LNCAP (cell line): Measurements from ENCODE around the gene WDR27.

ENCODE experiments used
- TF ChIP-seq, protein P1 (sequence below): fragments of 450-650 bp; IDR thresholded peaks from 2 replicates; pipeline ENCODE4 v1.5.1; 2017; ENCODE audit warnings: mild to moderate bottlenecking

Gene WDR27

DNA sequence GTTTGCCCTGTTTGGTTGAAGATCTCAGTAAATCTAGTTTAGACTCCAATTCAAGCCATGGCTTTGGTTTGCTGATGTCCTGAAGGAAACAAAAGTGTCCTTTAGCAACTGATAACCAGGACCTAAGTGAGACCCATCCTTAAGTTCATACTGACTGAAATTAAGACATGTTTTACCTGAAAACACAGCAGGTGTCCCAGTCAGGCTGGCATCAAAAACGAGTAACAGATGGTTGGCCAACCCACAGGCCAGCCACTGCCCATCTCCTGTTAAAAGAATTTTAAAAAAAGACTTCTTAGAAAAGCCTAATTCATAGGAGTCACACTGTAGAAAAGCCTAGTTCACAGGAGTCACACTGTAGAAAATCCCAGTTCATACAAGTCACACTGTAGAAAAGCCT lies 58.3 kb downstream of the WDR27 start:
- TF ChIP-seq, protein P1, sequence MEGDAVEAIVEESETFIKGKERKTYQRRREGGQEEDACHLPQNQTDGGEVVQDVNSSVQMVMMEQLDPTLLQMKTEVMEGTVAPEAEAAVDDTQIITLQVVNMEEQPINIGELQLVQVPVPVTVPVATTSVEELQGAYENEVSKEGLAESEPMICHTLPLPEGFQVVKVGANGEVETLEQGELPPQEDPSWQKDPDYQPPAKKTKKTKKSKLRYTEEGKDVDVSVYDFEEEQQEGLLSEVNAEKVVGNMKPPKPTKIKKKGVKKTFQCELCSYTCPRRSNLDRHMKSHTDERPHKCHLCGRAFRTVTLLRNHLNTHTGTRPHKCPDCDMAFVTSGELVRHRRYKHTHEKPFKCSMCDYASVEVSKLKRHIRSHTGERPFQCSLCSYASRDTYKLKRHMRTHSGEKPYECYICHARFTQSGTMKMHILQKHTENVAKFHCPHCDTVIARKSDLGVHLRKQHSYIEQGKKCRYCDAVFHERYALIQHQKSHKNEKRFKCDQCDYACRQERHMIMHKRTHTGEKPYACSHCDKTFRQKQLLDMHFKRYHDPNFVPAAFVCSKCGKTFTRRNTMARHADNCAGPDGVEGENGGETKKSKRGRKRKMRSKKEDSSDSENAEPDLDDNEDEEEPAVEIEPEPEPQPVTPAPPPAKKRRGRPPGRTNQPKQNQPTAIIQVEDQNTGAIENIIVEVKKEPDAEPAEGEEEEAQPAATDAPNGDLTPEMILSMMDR = no peak

DNA sequence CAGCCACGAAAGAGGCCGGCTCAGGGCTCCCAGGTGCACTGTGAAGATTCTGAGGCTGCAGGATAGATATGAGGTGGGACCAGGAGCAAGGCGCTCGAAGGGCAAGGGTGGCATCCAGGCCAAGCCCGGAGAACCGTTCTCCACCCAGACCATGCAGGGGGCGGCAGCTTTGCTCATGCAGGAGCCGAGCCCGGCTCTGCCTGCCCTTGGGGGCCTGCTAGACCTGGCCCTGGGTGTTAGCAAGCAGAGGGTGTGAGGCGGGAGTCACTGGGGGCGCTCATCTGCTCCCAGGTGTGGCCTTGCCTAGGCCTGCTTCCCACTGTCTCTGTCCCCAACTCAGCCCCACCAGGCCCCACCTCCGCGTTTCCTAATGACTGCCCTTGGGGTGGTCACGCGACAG lies 59.4 kb downstream of the WDR27 start:
- TF ChIP-seq, protein P1 = no peak

DNA sequence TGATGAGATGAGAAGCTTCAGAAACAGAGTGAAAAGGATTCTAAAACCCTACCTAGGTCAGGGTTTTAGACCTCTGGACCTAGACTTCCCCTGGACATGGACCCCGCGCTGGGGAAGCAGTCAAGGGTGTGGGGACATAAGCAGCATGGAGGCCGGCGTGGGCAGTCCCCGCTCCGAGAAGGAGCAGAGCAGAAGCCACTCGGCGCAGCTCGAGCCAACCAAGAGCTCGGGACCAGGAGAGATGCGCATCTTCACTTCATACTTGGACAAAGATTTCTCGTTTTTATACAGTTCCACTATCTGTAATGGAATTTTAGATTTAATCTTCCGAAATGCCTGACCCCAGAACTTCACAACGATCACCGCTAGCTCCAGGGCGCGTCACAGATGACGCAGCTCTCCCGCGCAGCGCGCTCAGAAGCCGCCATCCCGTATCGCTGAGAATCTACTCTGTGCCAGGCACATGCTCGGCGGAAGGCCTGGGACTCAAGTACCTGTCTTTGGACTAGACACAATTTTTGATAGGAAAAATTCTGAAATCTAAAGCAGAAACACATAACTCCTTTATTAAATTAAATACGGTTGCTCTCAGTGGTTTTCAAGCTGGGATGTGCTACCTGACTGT lies 60.3 kb downstream of the WDR27 start:
- TF ChIP-seq, protein P1 = no peak

DNA sequence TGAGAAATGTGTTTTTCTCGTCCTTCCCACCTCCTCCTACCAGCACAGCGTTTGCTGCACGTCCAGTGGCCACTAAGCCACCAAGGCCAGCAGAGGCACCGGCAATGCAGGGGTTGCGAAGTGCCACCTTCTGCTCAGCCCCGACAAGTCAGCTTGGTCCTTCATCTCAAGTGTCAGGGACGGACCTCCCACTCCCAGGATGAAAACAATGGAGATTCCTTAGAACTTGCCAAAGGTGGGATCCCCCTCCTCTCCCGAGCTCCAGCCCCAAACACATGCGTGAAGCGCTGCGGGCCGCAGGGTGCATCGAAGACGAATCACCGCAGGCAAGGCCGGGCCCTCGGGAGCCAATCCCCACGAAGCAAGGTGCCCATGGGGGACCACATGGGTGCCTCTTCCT lies 60.8 kb downstream of the WDR27 start:
- TF ChIP-seq, protein P1 = no peak

DNA sequence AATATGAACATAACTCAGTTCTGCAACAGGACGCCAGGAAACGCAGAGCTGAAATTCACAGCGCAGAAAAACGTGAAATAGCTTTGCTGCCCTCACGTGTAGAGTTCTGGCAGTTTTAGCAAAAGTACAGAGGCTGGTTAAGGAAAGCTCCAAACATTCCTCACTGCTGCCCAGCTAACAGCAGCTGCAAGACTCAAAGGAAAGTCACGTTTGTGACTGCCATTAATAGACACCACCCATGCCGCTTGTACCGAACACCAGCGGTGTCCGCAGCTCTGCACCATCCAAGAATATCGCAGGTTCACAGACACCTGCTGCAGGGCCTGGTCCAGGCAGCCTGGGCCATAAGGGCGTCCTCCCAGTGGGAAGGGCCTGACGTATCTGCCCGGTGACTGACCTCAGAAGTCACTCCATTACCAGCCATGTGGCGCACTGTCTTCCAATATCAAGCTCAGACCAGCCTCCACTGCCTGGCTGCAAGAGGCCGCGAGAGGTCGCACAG lies 61.4 kb downstream of the WDR27 start:
- TF ChIP-seq, protein P1 = no peak

DNA sequence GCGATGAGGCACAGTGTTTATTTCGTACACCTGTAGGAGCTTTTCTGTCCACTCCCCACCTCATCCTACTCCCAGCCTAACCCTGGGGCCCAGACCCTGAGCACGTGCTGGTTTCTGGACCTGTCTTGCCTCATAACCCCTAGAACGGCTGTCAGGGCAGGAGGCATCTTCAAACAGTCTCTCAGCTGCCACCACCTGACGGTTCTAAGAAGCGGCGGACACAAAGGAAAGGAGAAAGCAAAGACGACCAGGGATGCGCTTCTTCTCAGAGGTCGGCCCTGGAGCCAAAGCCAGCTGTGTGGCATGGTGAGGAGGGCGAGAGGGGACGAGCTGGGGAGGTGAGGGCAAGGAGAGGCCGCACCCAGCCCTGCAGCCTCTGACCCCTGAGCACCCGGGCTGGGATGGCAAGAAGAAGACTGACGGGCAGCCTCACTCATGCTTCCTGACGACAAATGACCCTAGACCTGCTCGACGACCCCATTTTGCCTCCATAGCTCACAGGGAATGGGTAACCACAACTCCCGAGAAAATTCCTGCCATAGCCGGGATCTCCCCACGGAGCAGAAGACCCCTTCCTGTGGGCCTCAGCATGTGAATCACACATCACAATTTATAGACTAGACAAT lies 62.1 kb downstream of the WDR27 start:
- TF ChIP-seq, protein P1 = no peak

DNA sequence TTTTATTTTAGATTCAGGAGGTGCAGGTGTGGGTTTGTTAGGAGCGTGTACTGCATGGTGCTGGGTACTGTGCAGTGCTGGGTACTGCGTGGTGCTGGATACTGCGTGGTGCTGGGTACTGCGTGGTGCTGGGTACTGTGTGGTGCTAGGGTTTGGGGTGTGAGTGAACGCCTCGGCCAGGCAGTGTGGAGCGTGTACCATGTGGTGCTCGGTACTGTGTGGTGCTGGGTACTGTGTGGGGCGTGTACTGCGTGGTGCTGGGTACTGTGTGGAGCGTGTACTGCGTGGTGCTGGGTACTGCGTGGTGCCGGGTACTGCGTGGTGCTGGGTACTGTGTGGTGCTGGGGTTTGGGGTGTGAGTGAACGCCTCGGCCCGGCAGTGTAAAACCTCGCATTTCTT lies 62.9 kb downstream of the WDR27 start:
- TF ChIP-seq, protein P1 = no peak
